LoVo (cell line): ENCODE results near the gene LY6G5C.

Source experiments
- DNase-seq: peaks from one replicate; pipeline ENCODE4 v3.0.0-alpha.2; 2016; ENCODE audit warnings: low spot score

LY6G5C gene

GRCh38 chr6:31691078-31691463 lies 10.2 kb upstream of the LY6G5C start:
- DNase-seq: no peak

- peak; percentile 54 for DNase-seq
Observed at GRCh38 chr6:31690231-31691077, 9.6 kb upstream of the LY6G5C start.

DNA sequence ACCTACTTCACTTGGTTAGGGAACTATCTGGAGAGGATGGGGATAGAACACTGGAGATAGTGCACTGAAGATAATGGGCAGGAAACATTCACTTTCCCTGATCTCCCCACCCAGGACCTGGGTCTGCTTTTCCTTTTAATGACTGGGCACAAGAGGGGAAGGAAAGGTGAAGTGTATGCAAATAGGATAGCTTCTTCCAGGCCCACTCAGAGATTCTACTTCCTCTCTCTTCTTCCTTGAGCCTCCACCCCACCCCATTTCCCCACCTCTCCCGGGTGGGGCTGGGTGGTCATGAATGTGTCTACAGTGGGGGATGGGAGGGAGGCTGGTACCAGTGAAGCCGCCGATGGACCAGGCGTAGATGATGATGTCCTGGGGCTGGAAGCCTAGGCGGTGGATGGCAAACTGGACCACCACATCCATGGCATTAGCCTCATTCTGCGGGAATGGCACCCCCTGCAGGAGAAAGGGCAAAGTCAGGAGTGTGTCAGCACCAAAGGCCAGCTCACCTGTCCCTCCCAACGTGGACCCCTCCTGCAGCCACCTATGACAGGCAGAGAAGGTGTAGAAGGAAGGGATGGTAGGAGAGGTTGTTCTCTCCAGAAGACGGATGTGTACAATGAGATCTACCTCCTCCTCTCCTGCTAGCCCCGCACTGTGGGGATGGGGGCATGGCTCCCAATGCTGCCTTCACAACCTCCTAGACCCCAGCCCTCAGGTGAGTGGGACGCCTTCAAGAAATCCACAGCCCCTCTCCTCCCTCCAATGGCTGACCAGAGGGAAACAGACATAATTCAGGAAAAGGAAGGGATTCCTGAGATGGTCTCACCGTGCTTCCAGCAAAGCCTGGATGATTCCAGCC lies 8.6 kb upstream of the LY6G5C start:
- no peak for DNase-seq

DNA sequence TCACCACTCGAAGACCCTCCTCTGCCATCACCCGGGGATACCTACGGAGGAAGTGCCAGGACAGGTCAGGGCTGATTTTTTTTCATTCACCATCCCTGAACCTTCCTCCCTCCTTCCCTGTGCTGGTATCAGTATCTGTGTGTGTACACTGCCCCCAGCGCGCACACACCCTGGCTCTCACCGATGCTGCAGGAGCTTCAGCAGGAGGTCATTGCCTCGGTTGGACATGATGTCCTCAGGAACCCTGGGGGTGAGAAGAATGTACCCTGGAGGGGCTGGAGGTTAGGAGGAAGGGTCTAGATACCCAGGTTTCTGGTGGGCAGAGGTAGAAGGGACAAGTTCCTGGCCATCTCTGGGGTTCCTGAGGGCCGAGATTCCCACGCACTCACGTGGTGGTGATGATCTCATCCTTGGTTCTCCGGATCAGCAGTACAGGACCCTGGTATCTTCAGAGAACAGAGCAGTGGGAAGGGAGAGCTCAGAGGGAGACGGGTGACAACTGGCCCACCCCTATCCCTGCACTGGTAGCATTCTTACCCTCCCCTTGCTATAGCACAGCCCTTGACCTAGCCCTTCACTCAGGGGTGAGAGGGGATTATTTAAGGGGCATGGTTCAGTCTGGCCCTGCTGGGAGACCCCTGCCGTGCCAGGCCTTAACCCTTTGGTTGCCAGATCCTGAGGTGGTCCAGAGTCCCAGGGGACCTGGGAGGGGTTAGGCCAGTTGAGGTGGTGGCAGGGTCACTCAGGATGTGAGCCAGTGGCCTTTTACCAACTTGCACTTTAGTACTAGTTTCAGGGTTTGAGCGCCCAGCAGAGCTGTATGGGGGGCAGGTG lies 7.2 kb upstream of the LY6G5C start:
- DNase-seq: no peak

DNA sequence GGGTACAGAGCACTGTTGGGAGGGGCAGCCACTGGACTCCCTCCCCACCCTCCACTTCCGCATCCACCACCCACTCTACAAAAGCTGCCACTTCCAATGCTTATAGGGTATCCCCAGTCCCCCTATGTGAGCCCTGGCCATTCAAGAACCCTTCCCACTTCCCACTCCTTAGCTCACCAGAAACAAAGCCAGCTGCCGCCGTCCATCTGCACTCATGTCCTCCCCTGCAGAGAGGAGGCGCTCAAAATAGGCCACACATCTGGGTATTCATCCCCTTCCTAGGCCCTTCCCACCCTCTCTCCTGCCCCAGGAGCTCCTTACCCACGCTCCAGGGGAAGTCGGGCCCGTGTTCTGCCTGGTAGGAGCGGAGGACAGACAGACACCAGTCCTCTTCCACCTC lies 6.5 kb upstream of the LY6G5C start:
- no peak for DNase-seq

GRCh38 chr6:31686483-31686882 lies 5.6 kb upstream of the LY6G5C start:
- no peak for DNase-seq

- no peak for DNase-seq
Observed at GRCh38 chr6:31683591-31683990, 2.7 kb upstream of the LY6G5C start.

DNA sequence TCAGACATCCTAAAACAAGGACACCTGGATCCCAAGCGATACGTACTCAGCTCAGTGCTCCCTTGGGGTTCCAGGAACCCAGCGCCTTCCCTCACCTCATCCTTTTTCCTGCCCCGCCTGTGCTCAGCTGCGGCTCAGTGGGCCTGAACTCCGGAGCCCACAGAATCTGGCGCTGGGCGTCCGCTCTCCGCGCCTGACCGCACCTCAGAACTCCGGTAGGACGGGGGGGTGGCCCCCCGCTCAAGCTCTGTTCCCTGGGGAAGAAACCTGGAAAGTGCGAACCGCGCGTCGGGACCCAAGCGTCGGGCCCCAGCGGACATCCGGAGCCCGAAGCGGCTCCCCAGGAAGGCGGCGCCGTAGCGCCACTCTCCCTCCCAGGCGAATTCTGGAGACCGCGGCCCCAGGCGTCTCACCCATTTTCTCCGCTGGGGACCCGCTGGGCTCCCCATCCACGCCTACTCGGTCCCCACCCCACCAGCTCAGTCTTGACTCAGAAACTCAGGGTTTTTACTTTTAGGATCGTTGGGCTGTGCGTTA lies 336 bp upstream of the LY6G5C start:
- peak; percentile 31 for DNase-seq

GRCh38 chr6:31677955-31678354 lies 2.9 kb downstream of the LY6G5C start:
- DNase-seq: no peak

DNA sequence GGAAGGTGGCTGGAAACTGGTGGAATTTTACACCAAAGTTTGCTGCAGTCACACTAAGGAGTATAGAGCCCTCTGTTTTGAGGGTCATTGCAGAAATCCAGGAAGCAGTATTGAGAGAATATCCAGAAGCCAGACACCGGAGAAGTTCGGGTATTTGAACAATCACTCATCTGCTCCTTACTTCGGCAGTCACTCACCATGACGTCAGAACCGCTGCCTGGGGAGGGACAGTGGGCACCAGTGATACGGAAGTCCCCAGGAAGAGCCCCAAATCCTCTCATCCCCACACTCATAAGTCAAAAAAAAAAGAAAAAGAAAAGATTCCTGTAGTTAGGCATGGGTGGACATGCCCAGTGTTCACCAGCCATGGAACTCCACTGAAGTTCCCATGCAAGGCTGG lies 4.0 kb downstream of the LY6G5C start:
- DNase-seq: no peak

DNA sequence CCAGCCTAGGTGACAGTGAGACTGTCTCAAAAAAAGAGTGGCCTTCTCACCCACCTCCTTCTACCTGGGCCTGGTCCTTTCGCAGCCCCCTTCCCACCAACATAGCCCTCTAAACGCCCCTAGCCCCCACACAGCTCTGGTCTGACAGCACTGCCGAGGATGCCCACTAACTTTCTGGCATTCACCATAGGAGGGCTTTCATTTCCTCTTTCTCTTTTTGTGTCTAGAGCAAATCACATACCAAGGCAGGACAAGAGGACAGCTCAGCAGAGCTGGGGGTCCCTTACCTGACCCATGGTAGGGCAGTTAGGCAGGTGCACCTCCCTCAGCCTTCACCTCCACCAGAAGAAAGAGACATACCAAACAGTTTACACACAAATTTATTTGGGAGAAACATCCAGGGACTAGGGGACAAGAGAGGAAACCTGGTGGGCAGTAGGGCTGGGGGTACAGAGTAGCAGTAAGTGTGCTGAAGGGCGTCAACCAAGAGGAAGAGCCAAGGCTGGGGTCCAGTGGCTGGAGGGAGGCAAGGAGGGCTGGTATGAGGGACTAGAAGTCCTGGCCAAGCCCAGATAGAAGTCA lies 4.5 kb downstream of the LY6G5C start:
- DNase-seq: no peak

- DNase-seq: no peak
Observed at GRCh38 chr6:31669676-31670075, 11.2 kb downstream of the LY6G5C start, which contains the start of gene LY6G5B. Gene LY6G5B (plus strand): TSS chr6:31669976. CDS start chr6:31670951, 975 bp downstream.

GRCh38 chr6:31666337-31666965 lies 14.4 kb downstream of the LY6G5C start:
- DNase-seq: no peak

DNA sequence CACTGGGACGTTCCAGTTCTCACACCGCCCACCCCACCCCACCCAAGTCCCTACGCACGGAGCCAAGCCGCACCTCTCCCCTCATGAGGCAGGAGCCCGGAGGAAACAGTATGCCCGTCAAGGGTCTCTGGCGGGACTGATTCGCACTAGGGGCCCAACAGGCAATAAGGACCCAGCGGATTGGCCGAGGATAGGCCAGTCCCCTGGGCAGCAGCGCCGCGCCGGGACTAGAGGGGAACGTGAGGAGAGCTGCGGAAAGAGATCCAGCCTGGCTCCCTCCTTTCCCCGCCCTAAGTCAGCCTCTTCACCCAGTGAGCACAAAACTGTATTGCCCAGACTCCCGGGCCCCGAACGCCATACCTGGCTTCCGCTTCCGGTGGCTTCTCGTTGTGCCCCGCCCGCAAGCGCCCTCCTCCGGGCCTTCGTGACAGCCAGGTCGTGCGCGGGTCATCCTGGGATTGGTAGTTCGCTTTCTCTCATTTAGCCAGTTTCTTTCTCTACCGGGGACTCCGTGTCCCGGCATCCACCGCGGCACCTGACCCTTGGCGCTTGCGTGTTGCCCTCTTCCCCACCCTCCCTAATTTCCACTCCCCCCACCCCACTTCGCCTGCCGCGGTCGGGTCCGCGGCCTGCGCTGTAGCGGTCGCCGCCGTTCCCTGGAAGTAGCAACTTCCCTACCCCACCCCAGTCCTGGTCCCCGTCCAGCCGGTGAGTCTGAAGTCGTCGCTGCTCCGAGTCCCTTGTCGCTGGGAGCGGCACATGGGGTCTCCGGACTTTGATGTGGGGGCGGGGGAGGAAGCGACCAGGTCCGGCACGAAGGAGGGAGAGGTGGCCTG lies 15.1 kb downstream of the LY6G5C start, which contains the start of gene CSNK2B:
Gene CSNK2B, plus strand, starts transcription at position 580 of the 836 bp plus-strand sequence. CDS start 752 bp downstream, outside the sequence.
- DNase-seq: peak; percentile 97

GRCh38 chr6:31664790-31665500 lies 15.9 kb downstream of the LY6G5C start, which contains the start of gene GPANK1:
Gene GPANK1 (minus strand): TSS chr6:31664997. CDS start chr6:31664478, 519 bp downstream.
- peak; percentile 96 for DNase-seq

DNA sequence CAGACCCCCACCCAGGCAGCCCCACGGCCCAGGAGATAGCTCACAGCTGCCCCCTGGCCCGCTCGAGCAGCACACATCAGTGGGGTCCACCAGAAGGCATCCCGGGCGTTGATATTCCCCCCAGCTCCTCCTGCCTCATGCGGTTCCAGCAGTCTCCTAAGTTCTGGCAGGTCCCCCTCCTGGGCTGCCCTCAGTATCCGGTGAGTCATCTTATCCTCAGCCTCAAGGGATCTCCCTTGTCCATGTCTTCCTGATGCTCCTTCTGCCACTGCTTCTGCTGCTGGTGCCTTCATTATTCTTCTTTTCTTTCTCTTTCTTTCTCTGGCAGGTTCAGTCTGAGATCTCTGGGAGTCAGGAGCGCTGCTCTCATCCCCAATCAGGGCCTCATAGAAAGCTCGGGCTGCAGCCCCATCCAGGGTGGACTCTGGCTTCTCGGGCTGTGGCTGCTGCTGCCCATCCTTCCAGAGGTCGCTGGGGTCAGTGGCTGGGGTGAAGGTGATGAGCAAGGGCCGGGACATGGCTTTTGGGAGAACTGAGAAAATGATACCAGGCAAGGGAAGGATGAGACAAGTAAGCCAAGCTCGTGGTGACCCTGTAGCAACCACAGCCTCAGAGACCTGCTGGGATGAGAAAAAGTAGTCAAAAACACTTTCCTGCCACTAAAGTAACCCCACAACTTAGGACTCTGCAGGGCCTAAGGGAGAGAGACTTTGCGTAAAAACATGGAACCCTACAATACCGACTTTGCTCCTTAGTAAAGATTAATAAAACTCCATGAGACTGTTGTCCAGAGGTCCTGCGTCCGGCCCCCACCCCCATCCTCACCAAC lies 16.7 kb downstream of the LY6G5C start:
- peak; percentile 27 for DNase-seq

- DNase-seq: no peak
Observed at GRCh38 chr6:31663126-31663960, 17.5 kb downstream of the LY6G5C start.
